Mammary epithelial cell (primary cell): ENCODE data around the gene GJB2.

Experiments
- EZH2 ChIP-seq: IDR thresholded peaks from 2 replicates; pipeline ENCODE4 v1.6.1; 2012; ENCODE audit warnings: low read length, inconsistent platforms, borderline replicate concordance
- TF ChIP-seq, protein P1 (sequence below), 2 donors: IDR thresholded peaks in 1 of 2; conservative IDR thresholded peaks in 1 of 2; 2 replicates each; pipeline ENCODE4 v1.5.1; 2011 to 2012; ENCODE audit warnings: inconsistent platforms in 2 of 2, low read length in 2 of 2, mild to moderate bottlenecking in 2 of 2, control low read depth in 1 of 2, low read depth in 1 of 2; ENCODE audit not compliant: insufficient read depth in 1 of 2; ENCODE audit errors: extremely low read depth in 1 of 2

DNA sequence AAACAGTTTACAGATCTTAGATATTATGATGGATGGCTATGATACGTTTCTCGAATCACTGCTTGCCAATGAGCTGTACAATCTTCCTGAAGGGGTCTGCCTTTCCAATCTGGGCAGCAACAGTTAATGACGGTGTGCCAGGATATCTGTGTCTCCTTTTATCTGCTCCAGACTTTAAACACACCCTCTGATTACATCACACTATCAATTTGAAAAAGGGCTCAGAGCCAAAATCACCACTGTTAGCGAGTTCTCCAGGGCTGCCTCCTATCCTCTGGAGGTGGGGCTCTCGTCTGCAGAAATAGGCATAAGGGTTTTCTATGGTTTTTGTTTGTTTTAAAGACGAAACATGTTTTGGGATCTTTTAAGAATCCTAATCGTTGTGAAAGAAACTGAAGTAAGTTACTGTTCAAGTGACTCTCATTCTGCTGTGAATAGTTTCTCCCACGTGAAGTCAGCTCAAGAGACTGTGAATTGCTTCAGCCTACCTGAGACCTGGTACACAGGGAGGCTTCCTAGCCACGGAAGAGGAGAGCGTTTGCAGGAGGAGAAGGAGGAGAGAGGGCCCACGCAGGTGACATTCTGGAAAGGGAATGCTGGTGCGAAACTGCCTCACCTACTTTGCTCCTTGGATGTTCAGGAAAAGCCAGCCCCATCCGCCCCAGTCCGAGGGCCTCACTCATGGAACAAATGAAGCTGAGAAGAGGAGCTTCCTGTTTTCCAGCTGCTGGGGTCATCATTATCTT lies 16.7 kb downstream of the GJB2 start:
- TF ChIP-seq, protein P1, sequence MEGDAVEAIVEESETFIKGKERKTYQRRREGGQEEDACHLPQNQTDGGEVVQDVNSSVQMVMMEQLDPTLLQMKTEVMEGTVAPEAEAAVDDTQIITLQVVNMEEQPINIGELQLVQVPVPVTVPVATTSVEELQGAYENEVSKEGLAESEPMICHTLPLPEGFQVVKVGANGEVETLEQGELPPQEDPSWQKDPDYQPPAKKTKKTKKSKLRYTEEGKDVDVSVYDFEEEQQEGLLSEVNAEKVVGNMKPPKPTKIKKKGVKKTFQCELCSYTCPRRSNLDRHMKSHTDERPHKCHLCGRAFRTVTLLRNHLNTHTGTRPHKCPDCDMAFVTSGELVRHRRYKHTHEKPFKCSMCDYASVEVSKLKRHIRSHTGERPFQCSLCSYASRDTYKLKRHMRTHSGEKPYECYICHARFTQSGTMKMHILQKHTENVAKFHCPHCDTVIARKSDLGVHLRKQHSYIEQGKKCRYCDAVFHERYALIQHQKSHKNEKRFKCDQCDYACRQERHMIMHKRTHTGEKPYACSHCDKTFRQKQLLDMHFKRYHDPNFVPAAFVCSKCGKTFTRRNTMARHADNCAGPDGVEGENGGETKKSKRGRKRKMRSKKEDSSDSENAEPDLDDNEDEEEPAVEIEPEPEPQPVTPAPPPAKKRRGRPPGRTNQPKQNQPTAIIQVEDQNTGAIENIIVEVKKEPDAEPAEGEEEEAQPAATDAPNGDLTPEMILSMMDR (conservative IDR thresholded peaks at IDR 0.05 in 1 of 2, IDR thresholded peaks at IDR 0.05 in 1 of 2; ENCODE audit: extremely low read depth in 1 of 2, insufficient read depth in 1 of 2, low read depth in 1 of 2, low read length in 2 of 2) = no peak
- TF ChIP-seq EZH2 = no peak
